NCI-H446 treated with DMSO at 0.1 percent for 48 hours (cell line): ENCODE results near the gene CKAP2L.
"Not testable (repeated sequence)": the region's sequence is repeated elsewhere in the genome, so short reads cannot be mapped to it uniquely, and the experiment has no call there.

ENCODE experiments used
- DNase-seq: peaks from one replicate; lab custom pipeline; 2025; lab: John Stamatoyannopoulos, UW

CKAP2L gene

DNA sequence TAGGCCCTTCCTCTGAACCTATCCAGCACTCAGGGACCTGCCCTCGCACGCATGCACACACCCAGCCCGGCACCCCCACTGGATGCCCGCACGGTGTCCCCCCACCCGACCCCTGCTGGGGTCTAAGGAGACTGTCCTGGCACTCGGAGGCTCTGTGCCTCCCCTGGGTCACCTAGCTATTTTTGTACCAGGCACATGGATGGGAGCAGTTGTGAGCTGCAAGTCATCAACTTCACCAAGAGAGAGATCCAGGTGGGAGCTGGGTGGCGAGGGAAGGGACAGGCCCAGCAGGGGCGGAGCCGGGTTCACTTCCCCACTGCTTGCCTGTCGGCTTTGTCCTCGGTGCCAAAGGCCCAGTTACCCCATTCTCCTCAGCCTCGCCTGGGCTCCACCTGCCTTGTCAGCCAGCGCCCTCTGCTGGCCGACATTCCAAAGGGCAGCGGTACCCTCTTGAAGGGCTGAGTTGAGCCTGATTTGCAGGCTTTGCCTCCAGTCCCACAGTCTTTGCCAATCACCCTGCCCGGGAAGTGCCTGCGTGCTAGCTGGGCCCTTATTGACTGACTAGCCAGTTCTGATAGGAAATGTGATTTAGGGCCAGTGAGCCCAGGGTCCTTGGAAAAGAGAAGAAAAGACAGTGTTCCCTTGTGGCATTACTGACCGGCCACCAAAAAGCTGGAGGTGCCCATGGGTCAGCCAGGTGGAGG, 37.8 kb downstream of the CKAP2L start:
- DNase-seq = peak; percentile 67

DNA sequence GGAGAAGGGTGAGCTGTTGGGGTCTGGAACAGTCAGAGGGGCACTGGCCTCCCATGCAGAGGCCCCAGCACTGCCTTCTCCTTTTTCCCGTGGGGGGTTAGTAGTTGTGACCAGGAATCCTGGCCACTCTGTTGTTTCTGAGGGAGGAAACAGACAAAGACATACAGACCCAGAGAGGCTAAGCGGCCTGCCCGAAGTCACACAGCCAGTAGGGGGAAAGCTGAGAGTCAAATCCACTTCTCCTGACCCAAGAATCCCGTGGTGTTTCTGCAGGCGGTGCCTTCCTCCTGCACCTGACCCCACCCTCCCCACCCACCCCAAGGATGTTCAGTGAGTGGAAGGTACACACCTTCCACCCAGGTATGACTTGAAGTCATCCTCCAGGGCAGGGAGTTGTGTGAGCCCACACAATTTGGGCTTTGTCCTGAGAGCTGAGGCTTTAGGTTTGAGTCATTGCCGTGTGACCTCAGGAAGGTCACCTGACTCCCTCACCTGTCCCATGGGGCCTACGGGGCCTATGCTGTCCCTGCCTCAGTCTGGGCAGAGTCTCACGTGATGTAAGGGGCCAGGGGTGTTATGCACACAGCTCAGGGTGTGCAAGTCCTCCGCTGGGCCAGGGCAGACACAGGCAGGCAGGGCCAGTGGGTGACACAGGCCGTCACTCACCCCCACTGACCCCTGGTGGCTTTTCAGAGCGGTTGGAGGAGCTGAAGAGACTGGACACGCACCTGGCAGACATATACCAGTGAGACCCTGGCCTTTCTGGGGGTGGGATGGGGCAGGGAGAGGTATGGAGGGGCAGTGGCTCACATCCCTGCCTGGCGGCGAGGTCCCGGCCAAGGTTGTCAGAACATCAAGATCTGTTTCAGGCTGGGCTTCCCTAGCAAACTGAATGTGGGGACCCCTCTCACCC, 38.6 kb downstream of the CKAP2L start:
- DNase-seq = no peak

DNA sequence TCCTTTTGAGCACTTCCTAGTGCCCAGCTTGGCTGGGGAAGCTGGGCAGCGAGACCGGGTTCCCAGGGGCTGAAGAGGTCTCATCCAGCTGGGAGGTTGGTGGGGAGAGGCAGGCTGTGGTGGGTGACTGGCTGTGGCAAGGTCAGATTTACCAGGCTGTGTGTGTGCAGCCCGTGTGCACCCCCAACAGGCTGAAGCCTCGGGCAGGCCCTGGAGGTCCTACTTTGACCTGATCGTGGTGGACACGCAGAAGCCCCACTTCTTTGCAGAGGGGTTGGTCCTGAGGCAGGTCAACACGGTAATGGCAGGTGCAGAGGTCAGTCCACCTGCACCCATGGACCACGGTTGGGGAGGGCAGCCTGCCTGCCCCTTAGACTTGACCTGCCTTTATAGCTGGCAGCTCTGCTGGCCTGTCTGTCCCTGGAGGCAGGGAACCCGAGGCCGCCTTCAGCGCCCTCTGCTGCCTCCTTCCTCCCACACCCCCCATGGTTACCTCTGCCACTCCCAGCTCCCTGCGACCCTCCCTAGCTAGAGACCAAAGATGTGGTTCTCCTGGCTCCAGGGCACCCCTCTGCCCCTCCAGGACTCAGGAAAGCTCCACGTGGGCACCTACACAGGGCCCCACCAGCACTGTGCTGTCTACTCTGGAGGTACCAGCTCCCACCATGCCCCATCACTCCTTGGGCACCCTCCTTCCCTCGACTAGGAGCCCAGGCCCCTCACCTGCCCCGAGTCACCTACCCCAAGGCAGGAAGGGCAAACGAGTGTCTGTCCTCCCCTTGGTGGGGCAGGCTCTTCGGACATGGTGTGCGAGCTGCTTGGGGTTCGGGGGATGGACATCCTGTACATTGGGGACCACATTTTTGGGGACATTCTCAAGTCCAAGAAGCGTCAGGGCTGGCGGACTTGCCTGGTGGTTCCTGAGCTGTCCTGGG, 39.6 kb downstream of the CKAP2L start:
- DNase-seq = no peak

DNA sequence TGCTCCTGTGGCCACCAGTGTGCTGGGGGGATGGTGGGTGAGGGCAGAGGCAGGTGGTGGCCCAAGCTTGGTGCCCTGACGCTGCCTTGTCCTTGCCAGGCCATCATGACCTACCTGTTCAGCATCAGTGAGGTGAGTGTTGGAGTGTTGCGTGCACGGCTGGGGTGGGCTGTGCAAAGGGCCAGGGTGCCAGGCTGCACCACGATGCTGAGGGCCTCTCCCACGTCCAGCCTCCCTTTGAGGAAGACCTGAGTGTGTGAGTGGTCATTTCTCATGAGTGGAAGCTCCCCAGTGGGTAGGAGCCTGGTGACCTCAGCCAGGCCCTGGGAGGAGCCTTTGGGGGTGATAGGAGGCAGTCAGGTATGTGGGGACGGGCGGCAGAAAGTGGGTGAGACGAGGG, 40.4 kb downstream of the CKAP2L start:
- no peak for DNase-seq

DNA sequence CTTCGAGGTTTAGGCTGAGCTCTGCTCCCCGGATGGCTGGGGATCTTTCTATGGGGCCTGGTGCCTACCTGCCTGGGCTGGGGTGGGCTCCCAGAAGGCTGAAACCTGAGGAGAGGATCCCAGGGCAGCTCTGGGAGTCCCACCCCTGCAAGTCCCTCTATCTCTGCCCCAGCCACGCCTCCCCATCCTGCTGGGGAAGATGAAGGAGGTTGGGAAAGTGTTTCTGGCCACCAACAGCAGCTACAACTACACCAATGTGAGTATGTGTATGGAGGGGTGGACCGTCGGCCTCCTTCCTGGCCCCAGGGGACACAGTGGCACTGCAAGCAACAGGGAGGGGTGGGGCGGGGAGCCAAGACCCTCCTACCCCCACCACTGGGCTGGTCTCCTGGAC, 40.9 kb downstream of the CKAP2L start:
- DNase-seq = no peak

DNA sequence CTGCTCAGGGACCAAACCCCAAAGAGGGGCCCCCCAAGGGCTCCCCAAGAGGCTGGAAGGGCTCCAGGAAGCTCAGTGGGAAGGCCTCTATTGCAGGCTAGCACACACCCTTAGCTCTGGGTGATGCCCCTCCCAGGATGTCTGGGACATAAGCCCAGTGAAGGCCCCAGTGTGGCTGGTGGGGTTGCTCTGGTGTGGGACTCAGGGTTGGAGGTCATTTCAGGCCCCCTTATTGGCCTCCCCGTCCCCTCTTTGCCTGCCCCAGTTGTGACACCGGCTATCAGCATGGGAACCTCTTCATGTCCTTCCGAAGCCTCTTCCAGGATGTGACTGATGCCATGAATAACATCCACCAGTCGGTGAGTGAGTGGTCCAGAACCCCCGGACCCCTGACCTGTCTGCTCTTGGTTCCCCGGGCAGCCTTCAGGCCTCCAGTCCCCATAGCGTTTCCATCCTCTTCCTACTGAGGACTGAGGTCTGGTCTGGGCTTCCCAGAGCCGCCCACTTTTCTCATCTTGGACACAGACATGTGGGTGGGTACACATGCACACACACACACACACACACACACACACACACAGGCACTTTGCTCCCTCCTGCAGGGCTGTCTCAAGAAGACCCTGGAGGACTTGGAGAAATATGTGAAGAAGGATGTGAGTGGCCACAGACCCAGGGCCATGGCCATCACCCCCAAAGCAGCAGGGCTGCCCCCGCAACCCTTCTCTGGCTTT, 41.4 kb downstream of the CKAP2L start:
- DNase-seq = no peak

DNA sequence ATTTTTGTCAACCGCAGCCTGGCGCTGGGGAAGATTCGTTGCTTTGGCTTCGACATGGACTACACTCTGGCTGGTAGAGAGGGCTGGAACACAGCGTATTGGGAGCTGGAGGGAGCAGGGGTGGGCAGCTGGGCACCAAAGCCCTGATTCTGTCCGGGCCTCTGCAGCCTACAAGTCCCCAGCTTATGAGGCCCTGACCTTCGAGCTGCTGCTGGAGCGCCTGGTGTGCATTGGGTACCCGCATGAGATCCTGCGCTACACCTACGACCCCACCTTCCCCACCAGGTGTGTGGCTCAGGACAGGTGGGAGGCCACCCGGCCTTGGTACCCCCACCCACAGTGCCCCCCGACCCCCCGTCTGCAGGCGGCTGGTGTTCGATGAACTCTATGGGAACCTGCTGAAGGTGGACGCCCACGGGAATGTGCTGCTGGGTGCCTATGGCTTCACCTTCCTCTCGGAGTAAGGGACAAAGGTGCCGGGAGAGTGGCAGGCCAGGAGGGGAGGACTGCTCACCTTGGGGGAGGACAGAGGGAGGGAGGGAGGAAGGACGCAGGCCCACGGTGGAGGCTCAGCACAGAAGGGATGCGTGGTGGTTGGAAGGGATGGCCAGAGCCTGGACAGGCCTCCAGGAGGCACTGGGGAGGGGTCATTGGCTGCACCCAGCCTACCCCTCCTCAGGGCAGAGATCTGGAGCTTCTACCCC, 42.4 kb downstream of the CKAP2L start:
- DNase-seq = no peak

DNA sequence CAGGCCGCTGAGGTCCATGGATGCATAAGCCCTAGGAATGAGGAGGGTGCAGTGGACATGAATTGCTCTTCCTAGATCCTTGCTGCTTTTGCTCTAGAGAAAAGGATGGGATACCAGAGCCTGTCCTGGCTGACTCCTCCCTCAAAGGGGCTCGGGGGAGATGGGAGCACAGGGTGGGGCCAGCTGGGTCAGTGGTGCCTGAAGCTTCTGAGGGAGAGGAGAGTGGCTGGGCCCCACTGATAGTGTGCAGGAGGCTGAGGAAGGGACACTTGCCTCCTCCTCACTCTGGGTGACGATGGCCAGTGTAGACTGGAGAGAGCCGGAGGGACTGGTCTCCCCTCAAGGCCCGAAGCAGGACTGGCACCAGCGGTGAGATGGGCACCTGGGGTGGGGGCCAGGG, 43.6 kb downstream of the CKAP2L start, which contains the start of gene NT5DC4:
Gene NT5DC4 (plus strand): TSS at position 236 of the 400 bp plus-strand sequence. CDS start 60 bp downstream, at position 296.
- DNase-seq = no peak

DNA sequence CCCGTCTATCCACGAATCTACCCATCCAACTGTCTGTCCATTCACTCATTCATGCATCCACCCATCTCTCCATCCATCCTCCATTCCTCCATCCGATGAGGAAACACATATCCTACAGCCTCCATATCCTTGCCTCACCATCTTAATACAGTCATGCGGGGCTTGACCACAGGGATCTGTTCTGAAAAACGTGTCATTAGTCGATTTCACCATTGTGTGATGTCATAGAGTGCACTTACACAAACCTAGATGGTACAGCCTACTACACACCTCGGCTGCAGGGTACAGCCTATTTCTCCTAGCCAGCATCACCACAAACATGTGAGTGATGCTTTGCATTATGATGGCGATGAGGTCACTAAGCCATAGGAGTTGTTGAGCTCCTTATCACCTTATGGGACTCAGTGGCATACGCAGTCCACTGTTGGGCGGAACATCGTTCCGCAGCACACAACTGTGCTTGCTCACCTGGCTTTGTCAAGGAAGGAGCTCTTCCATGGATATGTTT, 45.5 kb downstream of the CKAP2L start:
- no peak for DNase-seq

DNA sequence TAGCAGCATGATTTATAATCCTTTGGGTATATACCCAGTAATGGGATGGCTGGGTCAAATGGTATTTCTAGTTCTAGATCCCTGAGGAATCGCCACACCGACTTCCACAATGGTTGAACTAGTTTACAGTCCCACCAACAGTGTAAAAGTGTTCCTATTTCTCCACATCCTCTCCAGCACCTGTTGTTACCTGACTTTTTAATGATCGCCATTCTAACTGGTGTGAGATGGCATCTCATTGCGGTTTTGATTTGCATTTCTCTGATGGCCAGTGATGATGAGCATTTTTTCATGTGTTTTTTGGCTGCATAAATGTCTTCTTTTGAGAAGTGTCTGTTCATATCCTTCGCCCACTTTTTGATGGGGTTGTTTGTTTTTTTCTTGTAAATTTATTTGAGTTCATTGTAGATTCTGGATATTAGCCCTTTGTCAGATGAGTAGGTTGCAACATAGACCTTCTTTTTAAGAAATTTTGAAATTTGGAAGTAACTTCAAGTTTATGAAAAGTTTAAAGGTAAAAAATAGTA, 47.5 kb downstream of the CKAP2L start:
- not testable (repeated sequence) for DNase-seq

DNA sequence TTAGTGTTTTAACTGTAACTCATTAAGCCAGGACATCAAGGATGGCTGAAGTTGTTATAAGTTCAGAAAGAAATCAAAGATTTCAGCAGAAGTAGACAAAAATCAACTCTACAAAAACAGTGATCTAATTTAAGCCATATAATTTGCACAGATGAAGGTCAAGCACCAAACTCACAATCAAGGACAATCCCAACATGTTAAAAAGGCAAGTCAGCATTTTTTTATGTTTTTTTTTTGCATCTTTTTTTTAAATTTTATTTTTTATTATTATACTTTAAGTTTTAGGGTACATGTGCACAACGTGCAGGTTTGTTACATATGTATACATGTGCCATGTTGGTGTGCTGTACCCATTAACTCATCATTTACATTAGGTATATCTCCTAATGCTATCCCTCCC, 48.3 kb downstream of the CKAP2L start:
- not testable (repeated sequence) for DNase-seq

DNA sequence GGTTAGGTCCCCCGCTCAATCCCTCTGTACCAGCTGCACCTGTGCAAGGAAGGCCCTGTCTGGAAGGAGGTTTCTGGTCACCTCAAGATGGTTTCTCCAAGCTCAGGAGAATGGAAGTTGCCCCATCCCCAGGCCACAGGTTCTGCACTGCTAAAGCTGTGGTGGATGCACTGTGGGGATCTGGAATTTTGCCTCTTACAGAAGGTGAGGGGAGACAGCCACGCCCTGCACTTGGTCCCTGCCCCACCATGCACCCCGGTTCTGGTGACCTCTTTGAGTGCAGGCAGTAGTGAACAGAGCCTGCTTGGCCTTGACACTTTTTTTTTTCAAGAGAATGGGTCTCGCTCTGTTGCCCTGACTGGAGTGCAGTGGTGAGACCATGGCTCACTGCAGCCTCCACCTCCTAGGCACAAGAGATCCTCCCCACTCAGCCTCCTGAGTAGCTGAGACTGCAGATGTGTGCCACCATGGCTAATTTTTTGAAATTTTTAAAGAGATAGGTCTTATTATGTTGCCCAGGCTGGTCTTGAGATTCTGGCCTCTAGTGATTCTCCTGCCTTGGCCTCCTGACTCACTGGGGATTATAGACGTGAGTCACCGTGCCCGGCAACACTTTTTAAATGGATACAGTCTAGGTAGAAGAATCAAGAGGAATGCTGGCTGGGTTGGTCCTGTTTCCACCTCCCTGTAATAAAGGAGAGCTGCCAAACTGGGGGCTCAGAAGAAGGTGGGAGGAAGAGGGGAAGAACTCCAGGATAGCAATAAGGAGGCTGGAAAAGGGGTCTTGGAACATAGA, 49.4 kb downstream of the CKAP2L start:
- DNase-seq = no peak

DNA sequence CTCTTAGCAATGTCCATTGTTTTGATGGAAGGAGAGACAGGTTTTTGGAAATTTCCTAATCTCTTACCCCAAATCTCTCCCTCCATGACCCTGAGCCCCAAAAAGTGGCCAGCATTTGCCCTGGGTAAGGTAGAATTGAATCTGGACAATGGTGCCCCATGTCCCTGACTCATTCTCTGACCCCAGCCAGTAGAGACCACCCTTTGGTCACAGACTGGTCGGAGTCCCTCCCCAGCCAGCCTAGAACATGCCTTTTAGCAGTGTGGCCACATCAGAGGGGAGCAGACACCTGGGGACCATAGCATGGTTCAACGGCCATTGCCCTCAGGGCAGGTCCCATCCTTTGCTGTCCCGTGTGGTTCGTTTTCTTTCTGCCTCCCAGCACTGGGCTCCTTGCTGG, 50.1 kb downstream of the CKAP2L start:
- no peak for DNase-seq

DNA sequence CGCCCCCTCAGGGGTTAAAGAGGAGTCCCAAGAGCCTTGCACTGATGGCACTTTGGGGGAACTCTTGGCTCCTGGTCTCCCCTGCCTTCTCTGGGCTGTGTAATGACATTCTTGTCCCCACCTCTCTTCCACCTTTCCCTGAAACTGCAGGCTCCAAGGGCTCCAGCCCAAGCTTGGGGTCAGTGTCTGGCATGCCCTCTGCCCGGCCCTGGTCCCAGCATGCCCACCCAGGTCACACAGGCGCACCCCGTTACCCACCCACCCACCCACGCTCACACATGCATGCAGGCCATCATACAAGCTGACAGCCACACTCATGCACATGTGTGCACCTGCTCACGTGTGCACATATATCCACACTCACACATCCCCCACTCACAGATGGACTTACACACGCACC, 50.5 kb downstream of the CKAP2L start:
- DNase-seq = no peak

DNA sequence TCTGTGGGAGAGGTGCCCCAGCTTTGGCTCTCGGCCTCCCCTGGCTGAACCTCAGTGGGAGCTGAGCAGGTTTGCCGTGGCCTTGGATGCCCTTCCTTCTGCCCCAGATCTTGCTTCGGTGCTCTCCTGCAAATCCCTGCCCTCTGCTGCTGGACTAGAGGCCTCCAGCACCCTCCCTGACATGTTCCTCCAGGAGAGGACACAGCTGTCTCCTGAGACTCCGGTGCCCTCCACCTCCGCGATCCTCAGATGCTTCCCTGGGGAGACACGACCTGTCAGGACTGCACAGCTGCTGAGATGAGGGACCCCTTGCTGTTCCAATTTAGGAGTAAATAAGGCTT, 50.9 kb downstream of the CKAP2L start:
- no peak for DNase-seq

DNA sequence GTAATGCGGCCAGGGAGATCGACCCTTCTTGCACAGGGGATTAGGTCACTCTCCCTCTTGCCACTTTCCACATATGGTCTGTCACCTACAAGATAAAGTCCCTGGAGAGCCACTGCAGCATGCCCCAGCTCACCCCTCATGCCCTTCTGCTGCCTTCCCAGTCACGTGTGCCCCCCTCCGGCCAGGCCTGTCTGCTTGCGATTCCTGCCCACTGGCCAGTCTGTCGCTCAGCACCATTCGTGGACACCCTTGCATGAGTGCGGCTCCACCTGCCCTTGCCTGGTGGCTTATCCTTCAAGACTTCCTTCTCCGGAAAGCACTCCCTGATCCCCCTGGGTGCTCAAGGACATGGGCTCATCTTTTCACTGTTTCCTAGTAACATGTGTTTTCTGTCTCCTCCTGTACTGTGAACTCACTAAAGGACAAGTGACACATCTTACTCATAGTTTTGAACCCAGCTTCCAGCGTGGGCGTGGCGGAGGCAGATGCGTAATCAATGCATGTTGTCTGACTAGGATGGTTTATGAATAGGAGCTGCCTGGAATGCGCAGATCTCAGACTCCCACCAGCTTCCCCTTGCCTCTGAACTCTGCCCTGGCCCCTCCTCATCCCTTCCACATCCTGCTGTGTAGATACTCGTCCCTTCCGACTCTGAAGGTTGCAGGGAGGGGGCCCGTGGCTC, 51.4 kb downstream of the CKAP2L start:
- DNase-seq = no peak

DNA sequence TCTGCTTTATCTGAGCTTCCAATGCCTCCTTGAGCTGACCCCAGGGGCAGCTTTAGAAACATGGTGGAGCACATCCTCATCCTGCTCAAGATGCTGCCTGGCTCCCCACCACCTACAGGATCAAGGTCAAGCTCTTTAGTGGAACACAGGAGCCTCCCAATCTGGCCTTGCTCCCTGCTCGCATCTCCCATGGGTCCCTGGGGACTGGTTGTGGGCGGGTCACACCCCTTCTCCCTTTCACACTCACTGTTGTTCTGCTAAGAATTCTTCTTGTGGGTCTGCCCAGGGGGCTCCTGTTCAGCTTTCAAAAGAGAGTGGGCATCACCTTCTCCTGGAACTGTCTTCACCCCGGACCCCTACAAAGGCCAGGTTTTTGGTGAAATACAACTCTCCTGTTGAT, 51.9 kb downstream of the CKAP2L start:
- DNase-seq = no peak

DNA sequence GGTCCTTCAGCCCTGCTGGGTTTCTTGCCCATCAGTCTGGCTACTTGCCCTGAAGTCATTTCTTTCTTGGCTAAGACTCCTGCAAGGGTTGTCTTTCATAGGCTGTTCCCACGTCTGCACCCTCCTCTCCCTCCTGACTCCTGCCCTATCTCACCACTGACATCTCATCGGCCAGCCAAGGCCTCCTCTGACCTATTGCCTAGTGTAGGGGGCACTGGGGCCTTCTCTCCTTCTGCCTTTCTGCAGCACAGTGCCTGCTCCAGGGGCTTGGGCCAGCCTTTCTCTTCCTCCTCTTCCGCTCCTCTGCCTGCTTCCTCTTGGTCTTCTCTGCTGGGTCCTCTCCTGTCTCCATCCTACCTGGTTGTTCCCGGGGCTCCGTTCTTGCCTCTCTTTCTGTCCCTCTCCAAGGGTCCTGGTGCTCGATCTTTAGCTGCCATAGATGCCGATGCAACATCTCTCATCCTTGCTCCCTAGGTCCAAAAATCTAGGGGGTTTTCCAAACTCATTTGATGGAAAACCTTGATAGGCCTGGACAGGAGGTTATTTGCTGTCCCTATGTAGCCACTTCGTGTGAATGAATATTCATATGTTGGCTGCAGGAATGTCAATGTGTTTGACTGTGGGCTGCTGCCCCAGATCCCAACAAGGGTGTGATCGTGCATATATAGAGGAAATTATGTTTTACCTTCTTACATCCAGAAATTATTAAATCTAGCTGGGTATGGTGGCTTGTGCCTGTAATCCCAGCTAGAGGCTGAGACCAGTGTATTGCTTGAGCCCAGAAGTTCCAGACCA, 53.3 kb downstream of the CKAP2L start:
- no peak for DNase-seq
